HG03432 (cell line): ENCODE data around the gene MARF1.
"Not testable (repeated sequence)": the region's sequence is repeated elsewhere in the genome, so short reads cannot be mapped to it uniquely, and the experiment has no call there.

ENCODE experiments used
- ATAC-seq: cut with Tn5 transposase; IDR thresholded peaks from one replicate; pipeline ENCODE4 v1.9.1; 2021; ENCODE audit warnings: mild to moderate bottlenecking, moderate library complexity; ENCODE audit not compliant: unreplicated experiment

The MARF1 gene

GRCh38 chr16:15573896-15574613, 68.9 kb downstream of the MARF1 start:
- not testable (repeated sequence) for ATAC-seq

GRCh38 chr16:15573274-15573895, 69.6 kb downstream of the MARF1 start:
- ATAC-seq = no peak

- ATAC-seq = no peak
These were observed 70.5 kb downstream of the MARF1 start for GRCh38 chr16:15572329-15573001.

GRCh38 chr16:15571557-15571956, 71.4 kb downstream of the MARF1 start:
- no peak for ATAC-seq

GRCh38 chr16:15570666-15571065, 72.3 kb downstream of the MARF1 start:
- not testable (repeated sequence) for ATAC-seq

- ATAC-seq = no peak
These were observed 75.1 kb downstream of the MARF1 start for GRCh38 chr16:15567823-15568222.

GRCh38 chr16:15566095-15566494, 76.9 kb downstream of the MARF1 start:
- ATAC-seq = no peak

- no peak for ATAC-seq
These were observed 78.2 kb downstream of the MARF1 start for GRCh38 chr16:15564604-15565339.

- ATAC-seq = no peak
These were observed 83.8 kb downstream of the MARF1 start for GRCh38 chr16:15559176-15559575.

- no peak for ATAC-seq
These were observed 85.7 kb downstream of the MARF1 start for GRCh38 chr16:15557258-15557657.

GRCh38 chr16:15556130-15556529, 86.8 kb downstream of the MARF1 start:
- ATAC-seq = no peak

GRCh38 chr16:15553313-15554088, 89.5 kb downstream of the MARF1 start:
- ATAC-seq = no peak

- no peak for ATAC-seq
These were observed 90.4 kb downstream of the MARF1 start for GRCh38 chr16:15552507-15552906.

GRCh38 chr16:15548482-15548891, 94.5 kb downstream of the MARF1 start:
- ATAC-seq = no peak

GRCh38 chr16:15547768-15548096, 95.2 kb downstream of the MARF1 start:
- no peak for ATAC-seq

GRCh38 chr16:15547072-15547767, 95.7 kb downstream of the MARF1 start:
- not testable (repeated sequence) for ATAC-seq

GRCh38 chr16:15545544-15545943, 97.4 kb downstream of the MARF1 start:
- no peak for ATAC-seq

- ATAC-seq = no peak
These were observed 98.5 kb downstream of the MARF1 start for GRCh38 chr16:15544405-15544804.
